Sigmoid colon (tissue), 7 donors: Measurements from ENCODE around the gene CDKL5. TPM values are rescaled to one million over a fixed set of nuclear protein-coding genes. Genes with fewer than 3 reads are reported as not detected.
"Not testable (repeated sequence)": the region's sequence is repeated elsewhere in the genome, so short reads cannot be mapped to it uniquely, and the experiment has no call there.

Source experiments
- DNase-seq: peaks from one replicate; pipeline ENCODE4 v3.0.0-alpha.2; 2019
- H3K27ac ChIP-seq, 4 donors: fragments of 200-600 bp; sonication (generic); one replicate each; pipeline ENCODE4 v1.5.1; 2016 to 2019; ENCODE audit warnings: mild to moderate bottlenecking in 1 of 4
- H3K27me3 ChIP-seq, 3 donors: fragments of 200-600 bp; sonication (generic); one replicate each; pipeline ENCODE4 v1.5.1; 2019; ENCODE audit warnings: mild to moderate bottlenecking in 1 of 3
- H3K36me3 ChIP-seq, 4 donors: fragments of 200-600 bp; sonication (generic); one replicate each; pipeline ENCODE4 v1.5.1; 2016 to 2019
- H3K4me1 ChIP-seq, 4 donors: fragments of 200-600 bp; sonication (generic); one replicate each; pipeline ENCODE4 v1.5.1; 2017 to 2019
- H3K4me3 ChIP-seq, 4 donors: fragments of 200-600 bp; sonication (generic); one replicate each; pipeline ENCODE4 v1.5.1; 2017 to 2019; ENCODE audit warnings: mild to moderate bottlenecking in 2 of 4, moderate library complexity in 1 of 4
- H3K9me3 ChIP-seq, 4 donors: fragments of 200-600 bp in 3 of 4; sonication (generic) in 3 of 4; one replicate each; pipeline versions ENCODE4 v1.5.1 to v1.6.1; 2013 to 2019
- CTCF ChIP-seq, 4 experiments: fragments of 450-650 bp in 3 of 4; fragments of 200-600 bp in 1 of 4; IDR thresholded peaks; one replicate each; pipeline ENCODE4 v1.5.1; 2016 to 2019; ENCODE audit warnings: antibody characterized with exemption in 4 of 4, mild to moderate bottlenecking in 3 of 4, moderate library complexity in 2 of 4
- EP300 ChIP-seq, 4 donors: sonication (generic); formaldehyde crosslinking; IDR thresholded peaks; one replicate each; pipeline ENCODE4 v1.6.1; 2017; ENCODE audit warnings: antibody characterized with exemption in 4 of 4
- POLR2A ChIP-seq, 2 donors: fragments of 450-650 bp; IDR thresholded peaks; one replicate each; pipeline ENCODE4 v1.6.1; 2016; ENCODE audit warnings: antibody characterized with exemption in 2 of 2, mild to moderate bottlenecking in 2 of 2, moderate library complexity in 2 of 2
- POLR2AphosphoS5 ChIP-seq, 4 donors: sonication (generic); formaldehyde crosslinking; IDR thresholded peaks; one replicate each; pipeline ENCODE4 v1.6.1; 2017; ENCODE audit warnings: antibody characterized with exemption in 4 of 4
- WGBS, 2 donors: extraction: QIAGEN DNeasy Blood & Tissue Kit; methylation state at CpG; one replicate each; pipeline ENCODE4 v1.1.7; 2013; 5-methylcytosine and 5-hydroxymethylcytosine counted together
- intact Hi-C: fragments of 100-400 bp; cut with DNase I; formaldehyde crosslinking; loops from one replicate; pipeline ENCODE4 v1.15.1; 2023
- polyA plus RNA-seq, 3 donors: library from polyadenylated mRNA; stranded (reverse); fragments of 200-250 nt; gene quantifications; one replicate each; pipeline ENCODE4 v1.2.3, GENCODE V29; 2013
- total RNA-seq, 4 donors: library from RNA; depleted of rRNA; stranded (reverse); fragments of >200 nt; gene quantifications; one replicate each; pipeline ENCODE4 v1.1.0, GENCODE V29; 2016
- donor health status: healthy with polysubstance abuse.
- donor health status: Bipolar disorder and iron deficiency.
- donor health status: healthy.

Gene CDKL5
- total and polyA plus RNA-seq, 7 donors = 0.46 to 8.9 (median 5.2) TPM

- no peaks in the 10 kb centered on the region for H3K36me3 ChIP-seq
- no peak for TF ChIP-seq EP300 (IDR thresholded peaks at IDR 0.05)
- TF ChIP-seq POLR2A (IDR thresholded peaks at IDR 0.05) = no peak
- no peak for TF ChIP-seq POLR2AphosphoS5 (IDR thresholded peaks at IDR 0.05)
- TF ChIP-seq CTCF (IDR thresholded peaks at IDR 0.05) = no peak
- no peak overlapping the region for H3K4me3 ChIP-seq
- no peaks in the 10 kb centered on the region for H3K9me3 ChIP-seq
- intact Hi-C loops = no loop called here
- H3K27me3 ChIP-seq = no peaks in the 10 kb centered on the region
- no peaks in the 10 kb centered on the region for H3K4me1 ChIP-seq
- DNase-seq = no peak
- no peak overlapping the region for H3K27ac ChIP-seq
- 89 to 95% methylated on average over 4 of the region's 4 CpGs for WGBS, 2 donors
Measured at GRCh38 chrX:18577400-18577799, 152.0 kb downstream of the CDKL5 start.

DNA sequence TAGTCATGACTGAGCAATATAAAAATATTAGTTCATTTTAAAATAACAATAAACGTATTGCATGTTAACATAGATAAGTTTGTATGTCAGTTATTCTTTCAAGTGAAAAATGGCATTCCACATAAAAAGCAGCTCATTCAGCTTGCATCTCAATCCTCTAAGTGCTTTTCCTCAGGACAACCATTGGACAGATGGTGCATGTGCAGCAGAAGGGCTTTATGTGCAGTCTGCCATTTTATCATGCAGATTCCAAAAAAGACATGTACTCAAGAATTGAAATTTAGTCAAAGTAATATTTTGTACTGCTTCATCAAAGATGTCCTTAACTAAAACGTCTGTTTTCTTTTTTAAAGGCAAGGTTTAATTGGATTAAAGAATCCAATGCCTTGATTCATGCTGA, 153.1 kb downstream of the CDKL5 start:
- Histone ChIP-seq H3K27me3 (no peaks in the 10 kb centered on the region), H3K4me1 (no peaks in the 10 kb centered on the region), H3K36me3 (no peaks in the 10 kb centered on the region), H3K27ac (no peak overlapping the region), H3K9me3 (no peaks in the 10 kb centered on the region), H3K4me3 (no peak overlapping the region)
- intact Hi-C loops = no loop called here
- WGBS, 2 donors = 88 to 89% methylated on average over 2 of the region's 2 CpGs
- DNase-seq = no peak
- TF ChIP-seq POLR2A (IDR thresholded peaks at IDR 0.05) = no peak

DNA sequence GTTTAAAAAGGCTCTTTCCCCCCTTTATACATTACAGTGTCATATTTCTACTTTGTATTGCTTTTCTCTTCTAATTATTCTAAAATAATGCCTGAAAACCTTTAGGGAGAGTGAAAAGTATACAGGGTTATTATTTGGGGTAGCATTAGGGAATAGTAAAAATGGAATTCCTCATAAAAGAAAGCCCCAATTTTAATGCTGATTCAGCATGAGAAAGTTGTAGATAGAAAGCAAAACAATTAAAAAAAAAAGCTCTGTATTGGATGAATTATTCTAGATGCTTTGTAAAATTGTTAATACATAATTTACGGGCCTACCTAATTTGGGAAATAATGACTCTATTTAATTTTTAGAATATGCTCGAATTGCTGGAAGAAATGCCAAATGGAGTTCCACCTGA, 154.1 kb downstream of the CDKL5 start:
- Histone ChIP-seq H3K4me1 (no peaks in the 10 kb centered on the region), H3K27me3 (no peaks in the 10 kb centered on the region), H3K9me3 (no peaks in the 10 kb centered on the region), H3K36me3 (no peaks in the 10 kb centered on the region), H3K4me3 (no peak overlapping the region), H3K27ac (no peak overlapping the region)
- TF ChIP-seq POLR2AphosphoS5 (IDR thresholded peaks at IDR 0.05) (no peak), POLR2A (IDR thresholded peaks at IDR 0.05) (no peak), EP300 (IDR thresholded peaks at IDR 0.05) (no peak), CTCF (IDR thresholded peaks at IDR 0.05) (no peak)
- WGBS, 2 donors = 90 to 94% methylated on average over 2 of the region's 2 CpGs
- intact Hi-C loops = no loop called here
- DNase-seq = no peak

DNA sequence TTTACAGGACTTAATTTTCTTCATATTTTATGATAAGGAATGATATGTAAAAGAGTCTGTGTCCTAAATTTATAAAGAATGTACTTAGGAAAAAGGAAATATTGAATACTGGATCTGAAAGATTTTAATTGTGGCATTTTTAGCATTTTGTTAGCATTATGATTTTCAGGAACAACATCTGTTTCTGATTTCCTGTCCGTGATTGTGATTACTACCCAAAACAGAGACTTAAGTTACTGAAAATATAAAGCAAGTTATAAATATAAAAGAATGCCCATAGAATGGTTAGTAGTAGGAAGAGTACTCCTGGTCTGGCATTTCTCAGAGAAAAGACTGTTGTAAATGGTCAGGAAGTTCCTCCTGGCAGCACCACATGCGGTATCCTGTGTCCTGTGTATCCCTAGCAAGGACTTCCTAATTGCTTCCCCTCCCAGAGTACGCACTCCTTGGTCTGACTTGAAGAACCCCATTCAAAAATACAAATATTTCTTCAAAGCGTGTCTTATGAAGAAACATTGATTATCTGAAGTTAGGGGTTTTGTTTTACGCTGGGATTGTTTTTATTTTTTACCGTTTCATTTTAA, 157.6 kb downstream of the CDKL5 start:
- DNase-seq = no peak
- TF ChIP-seq POLR2A (IDR thresholded peaks at IDR 0.05) = no peak
- TF ChIP-seq CTCF (IDR thresholded peaks at IDR 0.05) = no peak
- TF ChIP-seq POLR2AphosphoS5 (IDR thresholded peaks at IDR 0.05) = no peak
- TF ChIP-seq EP300 (IDR thresholded peaks at IDR 0.05) = no peak
- WGBS, 2 donors = 81 to 94% methylated on average over 6 of the region's 6 CpGs
- no peaks in the 10 kb centered on the region for H3K36me3 ChIP-seq
- intact Hi-C loops = no loop called here
- no peaks in the 10 kb centered on the region for H3K4me1 ChIP-seq
- H3K4me3 ChIP-seq = no peak overlapping the region
- no peak overlapping the region for H3K27ac ChIP-seq
- no peaks in the 10 kb centered on the region for H3K27me3 ChIP-seq
- H3K9me3 ChIP-seq = no peaks in the 10 kb centered on the region

- H3K36me3 ChIP-seq, H3K4me1 ChIP-seq, H3K4me3 ChIP-seq, H3K27me3 ChIP-seq, intact Hi-C loops, H3K27ac ChIP-seq, DNase-seq, H3K9me3 ChIP-seq: not testable (repeated sequence)
- WGBS, 2 donors = 85 to 91% methylated on average over 1 of the region's 1 CpG
Measured at GRCh38 chrX:18589292-18589691, 163.9 kb downstream of the CDKL5 start.

DNA sequence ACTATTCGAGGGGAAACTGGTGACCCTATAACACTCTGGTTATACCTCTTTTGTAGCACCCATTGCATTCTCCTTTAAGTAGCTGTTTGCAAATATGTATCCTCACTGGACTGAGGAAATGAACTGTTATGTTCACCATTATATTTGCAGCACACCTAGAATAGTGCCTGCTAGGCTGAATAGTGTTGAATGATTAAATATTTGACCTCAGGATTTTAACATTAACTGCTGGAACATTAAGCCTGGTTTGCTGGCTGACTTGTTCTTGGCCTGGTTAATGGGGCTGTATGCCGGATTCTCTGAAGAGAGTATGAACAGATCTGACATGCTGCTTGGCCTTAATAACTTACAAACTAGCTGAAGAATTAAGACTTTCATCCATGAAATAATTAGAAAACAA, 166.4 kb downstream of the CDKL5 start:
- 94 to 97% methylated on average over 2 of the region's 2 CpGs for WGBS, 2 donors
- intact Hi-C loops = no loop called here
- TF ChIP-seq POLR2AphosphoS5 (IDR thresholded peaks at IDR 0.05) (no peak), CTCF (IDR thresholded peaks at IDR 0.05) (no peak), EP300 (IDR thresholded peaks at IDR 0.05) (no peak)

More for the DNA sequence above, 166.4 kb downstream of the CDKL5 start:
- DNase-seq = no peak
- Histone ChIP-seq H3K4me3 (no peak overlapping the region), H3K4me1 (no peaks in the 10 kb centered on the region), H3K9me3 (no peaks in the 10 kb centered on the region), H3K36me3 (no peaks in the 10 kb centered on the region), H3K27ac (no peak overlapping the region), H3K27me3 (no peaks in the 10 kb centered on the region)
